HCT116 (cell line): ENCODE measurements around the gene AUTS2. TPM values are rescaled to one million over a fixed set of nuclear protein-coding genes. Genes with fewer than 3 reads are reported as not detected.

ENCODE experiments used
- ATAC-seq: fragments of 200-7000 bp; cut with Tn5 transposase; 2 replicates; pipeline ENCODE4 v1.9.1; 2020; ENCODE audit warnings: mild to moderate bottlenecking, moderate library complexity
- BruUV-seq: library from RNA; stranded (reverse); fragments of 400-500 nt; replicated peaks from 2 replicates; lab custom pipeline; 2021; lab: Mats Ljungman, UMichigan
- CTCF ChIA-PET: fragments of 300-600 bp; sonication (Branson Sonifier 250); formaldehyde crosslinking; loops from one replicate; lab custom pipeline; 2021; ENCODE audit warnings: antibody characterized with exemption; lab: Charles Lee
- POLR2A ChIA-PET: fragments of 300-600, 350-600 bp; sonication (Branson Sonifier 250); formaldehyde crosslinking; loops from one replicate; lab custom pipeline; 2021; ENCODE audit warnings: antibody characterized with exemption; lab: Charles Lee
- RAD21 ChIA-PET, 2 experiments: fragments of 300-600 bp; sonication (Branson Sonifier 250); formaldehyde crosslinking; loops; one replicate each; lab custom pipeline; 2023; ENCODE audit warnings: low total read pairs in 2 of 2; ENCODE audit not compliant: uncharacterized antibody in 2 of 2, unreplicated experiment in 2 of 2, low non-redundant PET in 1 of 2; lab: Charles Lee
- DNase-seq: peaks from one replicate; pipeline ENCODE4 v3.0.0-alpha.2; 2010; ENCODE audit warnings: low read depth, low spot score
- H2AFZ ChIP-seq: fragments of 200-600 bp; shearing (Covaris generic), sonication (generic); 2 replicates; pipeline ENCODE4 v1.6.1; 2017; ENCODE audit warnings: low read depth, mixed run types, mixed read lengths, antibody characterized with exemption, low read length; ENCODE audit not compliant: poor library complexity, severe bottlenecking
- H3K27ac ChIP-seq: 2 replicates; pipeline ENCODE4 v1.5.1; 2012; ENCODE audit warnings: low read depth, low read length
- H3K27me3 ChIP-seq: fragments of 200-600 bp; sonication (generic); 2 replicates; pipeline ENCODE4 v1.6.1; 2016; ENCODE audit warnings: mixed run types, low read length, mixed read lengths; ENCODE audit not compliant: insufficient read depth
- H3K36me3 ChIP-seq, 2 experiments: fragments of 200-500 bp in 1 of 2; fragments of 200-600 bp in 1 of 2; sonication (Bioruptor generic) in 1 of 2; sonication (generic) in 1 of 2; 2 replicates each; pipeline versions ENCODE4 v1.5.1 to v1.6.1; 2014 to 2016; ENCODE audit warnings: low read length in 2 of 2, inconsistent platforms in 1 of 2, mixed read lengths in 1 of 2, mixed run types in 1 of 2; ENCODE audit not compliant: insufficient read depth in 2 of 2, control insufficient read depth in 1 of 2
- H3K4me1 ChIP-seq, 2 experiments: fragments of 200-600 bp in 1 of 2; sonication (generic) in 1 of 2; 2 replicates each; pipeline versions ENCODE4 v1.5.1 to v1.6.1; 2012 to 2017; ENCODE audit warnings: low read length in 2 of 2, inconsistent platforms in 1 of 2, mild to moderate bottlenecking in 1 of 2, mixed read lengths in 1 of 2, mixed run types in 1 of 2, moderate library complexity in 1 of 2; ENCODE audit not compliant: insufficient read depth in 2 of 2, control insufficient read depth in 1 of 2
- H3K4me2 ChIP-seq: fragments of 200-600 bp; sonication (generic); 2 replicates; pipeline ENCODE4 v1.6.1; 2017; ENCODE audit warnings: mixed run types, low read length, mixed read lengths
- H3K4me3 ChIP-seq, 2 experiments: fragments of 200-600 bp in 1 of 2; sonication (generic) in 1 of 2; replicated peaks in 1 of 2; 2 replicates each; pipeline ENCODE4 v1.5.1; 2011 to 2016; ENCODE audit warnings: low read length in 2 of 2, control low read depth in 1 of 2, low read depth in 1 of 2, mild to moderate bottlenecking in 1 of 2, mixed read lengths in 1 of 2, mixed run types in 1 of 2
- H3K79me2 ChIP-seq: fragments of 200-600 bp; sonication (generic); 2 replicates; pipeline ENCODE4 v1.6.1; 2017; ENCODE audit warnings: mild to moderate bottlenecking, mixed run types, low read length, moderate library complexity, mixed read lengths; ENCODE audit not compliant: insufficient read depth
- H3K9ac ChIP-seq: fragments of 200-600 bp; sonication (generic); 2 replicates; pipeline ENCODE4 v1.6.1; 2016; ENCODE audit warnings: low read length, mixed read lengths
- H3K9me2 ChIP-seq: fragments of 200-600 bp; sonication (generic), shearing (Covaris generic); 2 replicates; pipeline ENCODE4 v1.6.1; 2017; ENCODE audit warnings: mixed run types, mild to moderate bottlenecking, moderate library complexity; ENCODE audit not compliant: insufficient read depth
- H3K9me3 ChIP-seq, 2 experiments: fragments of 200-500 bp in 1 of 2; fragments of 200-600 bp in 1 of 2; sonication (Bioruptor generic) in 1 of 2; sonication (generic) in 1 of 2; 2 replicates each; pipeline ENCODE4 v1.6.1; 2014 to 2017; ENCODE audit warnings: low read length in 2 of 2, mixed read lengths in 2 of 2, inconsistent platforms in 1 of 2, low read depth in 1 of 2, mild to moderate bottlenecking in 1 of 2, mixed run types in 1 of 2, moderate library complexity in 1 of 2; ENCODE audit not compliant: control insufficient read depth in 1 of 2, insufficient read depth in 1 of 2
- H4K20me1 ChIP-seq: fragments of 200-600 bp; sonication (generic), shearing (Covaris generic); 2 replicates; pipeline ENCODE4 v1.6.1; 2017; ENCODE audit warnings: mixed run types, mild to moderate bottlenecking, moderate library complexity; ENCODE audit not compliant: insufficient read depth
- CBX3 ChIP-seq: IDR thresholded peaks from 2 replicates; pipeline ENCODE4 v1.6.1; 2012; ENCODE audit warnings: low read depth
- CEBPB ChIP-seq: IDR thresholded peaks from 2 replicates; pipeline ENCODE4 v1.6.1; 2012; ENCODE audit warnings: low read depth
- EGR1 ChIP-seq: IDR thresholded peaks from 2 replicates; pipeline ENCODE4 v1.6.1; 2012; ENCODE audit warnings: low read depth
- ELF1 ChIP-seq: IDR thresholded peaks from 2 replicates; pipeline ENCODE4 v1.6.1; 2012; ENCODE audit warnings: low read depth, borderline replicate concordance
- EZH2 ChIP-seq: fragments of 200-600 bp; sonication (generic); IDR thresholded peaks from 2 replicates; pipeline ENCODE4 v1.6.1; 2017; ENCODE audit warnings: antibody characterized with exemption, mixed run types
- EZH2phosphoT487 ChIP-seq: fragments of 200-600 bp; IDR thresholded peaks from 2 replicates; pipeline ENCODE4 v1.6.1; 2018; ENCODE audit warnings: antibody characterized with exemption, borderline replicate concordance
- FOSL1 ChIP-seq: IDR thresholded peaks from 2 replicates; pipeline ENCODE4 v1.6.1; 2012; ENCODE audit warnings: low read depth
- JUND ChIP-seq: IDR thresholded peaks from 2 replicates; pipeline ENCODE4 v1.6.1; 2012
- POLR2A ChIP-seq: IDR thresholded peaks from 2 replicates; pipeline ENCODE4 v1.7.0; 2011; ENCODE audit warnings: borderline replicate concordance; ENCODE audit not compliant: insufficient read depth, insufficient read length; ENCODE audit errors: extremely low read depth
- POLR2AphosphoS5 ChIP-seq: IDR thresholded peaks from 2 replicates; pipeline ENCODE4 v1.6.1; 2011; ENCODE audit warnings: mild to moderate bottlenecking, low read depth, low read length, moderate library complexity
- RAD21 ChIP-seq: IDR thresholded peaks from 2 replicates; pipeline ENCODE4 v1.6.1; 2012; ENCODE audit warnings: low read depth, mild to moderate bottlenecking
- SRF ChIP-seq: IDR thresholded peaks from 2 replicates; pipeline ENCODE4 v1.6.1; 2012; ENCODE audit warnings: low read depth
- TCF7L2 ChIP-seq: IDR thresholded peaks from 2 replicates; pipeline ENCODE4 v1.7.0; 2011; ENCODE audit warnings: borderline replicate concordance, inconsistent platforms; ENCODE audit not compliant: insufficient read depth, insufficient read length; ENCODE audit errors: extremely low read depth
- ZFX ChIP-seq: fragments of 450-650 bp; IDR thresholded peaks from 2 replicates; pipeline ENCODE4 v1.6.1; 2017
- ZNF274 ChIP-seq: fragments of 200-500 bp; sonication (Bioruptor generic); IDR thresholded peaks from 2 replicates; pipeline ENCODE4 v1.6.1; 2014; ENCODE audit warnings: mild to moderate bottlenecking, low read depth, low read length, inconsistent platforms
- intact Hi-C: fragments of 100-400 bp; cut with micrococcal nuclease; formaldehyde crosslinking; loops from 2 replicates; pipeline ENCODE4 v1.10.0; 2022
- total RNA-seq: library from RNA; stranded (reverse); gene quantifications from one replicate; pipeline ENCODE4 v1.2.1, GENCODE V29; 2021; ENCODE audit not compliant: unreplicated experiment
- TF ChIP-seq, protein P1 (sequence below), 3 experiments: fragments of 200-600 bp in 1 of 3; sonication (generic) in 1 of 3; IDR thresholded peaks in 2 of 3; conservative IDR thresholded peaks in 1 of 3; 2 replicates each; pipeline ENCODE4 v1.5.1; 2012 to 2017; ENCODE audit warnings: low read depth in 2 of 3, low read length in 2 of 3, antibody characterized with exemption in 1 of 3, borderline replicate concordance in 1 of 3, control low read depth in 1 of 3, mild to moderate bottlenecking in 1 of 3, mixed read lengths in 1 of 3, mixed run types in 1 of 3, moderate library complexity in 1 of 3; ENCODE audit not compliant: insufficient read depth in 1 of 3
- TF ChIP-seq, protein P2 (sequence below): IDR thresholded peaks from 2 replicates; pipeline ENCODE4 v1.6.1; 2012
- TF ChIP-seq, protein P3 (sequence below): IDR thresholded peaks from 2 replicates; pipeline ENCODE4 v1.6.1; 2012; ENCODE audit warnings: low read depth
- TF ChIP-seq, protein P4 (sequence below): IDR thresholded peaks from 2 replicates; pipeline ENCODE4 v1.6.1; 2011; ENCODE audit warnings: mild to moderate bottlenecking, low read length, moderate library complexity; ENCODE audit not compliant: insufficient replicate concordance; ENCODE audit errors: extremely low read depth
- TF ChIP-seq, protein P5 (sequence below): IDR thresholded peaks from 2 replicates; pipeline ENCODE4 v1.6.1; 2012

The AUTS2 gene
- total RNA-seq, 1 experiment from 2014 or later, result 0.93 TPM

DNA sequence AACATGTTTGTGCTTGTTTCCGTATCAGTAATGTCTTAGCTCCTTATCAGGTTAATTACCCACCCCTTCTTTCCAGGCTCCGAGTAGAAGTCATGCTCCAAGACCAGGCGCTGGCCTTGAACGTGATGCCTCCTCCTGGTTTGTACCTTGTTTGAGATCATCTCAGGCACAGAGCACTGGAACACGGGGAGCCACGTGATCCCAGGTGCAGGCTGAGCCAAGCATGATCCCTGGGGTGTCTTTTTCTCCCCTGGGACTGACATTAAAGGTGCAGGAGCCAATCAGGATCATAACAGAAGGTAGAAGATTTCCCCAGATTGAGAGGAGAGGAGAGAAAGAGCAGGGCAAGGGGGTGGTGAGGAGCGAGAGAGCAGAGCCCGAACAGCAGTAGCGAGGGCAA, 907.6 kb downstream of the AUTS2 start:
- Histone ChIP-seq H3K4me3 (no peak overlapping the region), H3K27me3 (no peaks in the 10 kb centered on the region), H3K4me2 (no peak overlapping the region), H3K4me1 (no peaks in the 10 kb centered on the region), H3K9ac (no peak overlapping the region), H3K9me3 (peaks cover 5 to 19% of the 10 kb centered on the region in 2 experiments; a peak in 2 of 4 replicates), H3K36me3 (no peaks in the 10 kb centered on the region), H3K79me2 (no peaks in the 10 kb centered on the region), H2AFZ (no peak overlapping the region), H3K9me2 (no peaks in the 10 kb centered on the region), H4K20me1 (no peaks in the 10 kb centered on the region), H3K27ac (no peak overlapping the region)
- no peak for ATAC-seq
- TF ChIP-seq, protein P1, sequence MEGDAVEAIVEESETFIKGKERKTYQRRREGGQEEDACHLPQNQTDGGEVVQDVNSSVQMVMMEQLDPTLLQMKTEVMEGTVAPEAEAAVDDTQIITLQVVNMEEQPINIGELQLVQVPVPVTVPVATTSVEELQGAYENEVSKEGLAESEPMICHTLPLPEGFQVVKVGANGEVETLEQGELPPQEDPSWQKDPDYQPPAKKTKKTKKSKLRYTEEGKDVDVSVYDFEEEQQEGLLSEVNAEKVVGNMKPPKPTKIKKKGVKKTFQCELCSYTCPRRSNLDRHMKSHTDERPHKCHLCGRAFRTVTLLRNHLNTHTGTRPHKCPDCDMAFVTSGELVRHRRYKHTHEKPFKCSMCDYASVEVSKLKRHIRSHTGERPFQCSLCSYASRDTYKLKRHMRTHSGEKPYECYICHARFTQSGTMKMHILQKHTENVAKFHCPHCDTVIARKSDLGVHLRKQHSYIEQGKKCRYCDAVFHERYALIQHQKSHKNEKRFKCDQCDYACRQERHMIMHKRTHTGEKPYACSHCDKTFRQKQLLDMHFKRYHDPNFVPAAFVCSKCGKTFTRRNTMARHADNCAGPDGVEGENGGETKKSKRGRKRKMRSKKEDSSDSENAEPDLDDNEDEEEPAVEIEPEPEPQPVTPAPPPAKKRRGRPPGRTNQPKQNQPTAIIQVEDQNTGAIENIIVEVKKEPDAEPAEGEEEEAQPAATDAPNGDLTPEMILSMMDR (IDR thresholded peaks at IDR 0.05 in 2 of 3, conservative IDR thresholded peaks at IDR 0.05 in 1 of 3; ENCODE audit: borderline replicate concordance in 1 of 3, insufficient read depth in 1 of 3, low read depth in 2 of 3, low read length in 2 of 3), result no peak
- TF ChIP-seq FOSL1 (no peak), ZNF274 (no peak), ZFX (no peak), JUND (no peak), EZH2phosphoT487 (no peak), TCF7L2 (no peak), EZH2 (no peak), POLR2A (no peak), RAD21 (no peak), EGR1 (no peak), SRF (no peak), ELF1 (no peak), CEBPB (no peak), POLR2AphosphoS5 (no peak), CBX3 (no peak)
- TF ChIP-seq, protein P2, sequence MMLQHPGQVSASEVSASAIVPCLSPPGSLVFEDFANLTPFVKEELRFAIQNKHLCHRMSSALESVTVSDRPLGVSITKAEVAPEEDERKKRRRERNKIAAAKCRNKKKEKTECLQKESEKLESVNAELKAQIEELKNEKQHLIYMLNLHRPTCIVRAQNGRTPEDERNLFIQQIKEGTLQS, result no peak
- TF ChIP-seq, protein P3, sequence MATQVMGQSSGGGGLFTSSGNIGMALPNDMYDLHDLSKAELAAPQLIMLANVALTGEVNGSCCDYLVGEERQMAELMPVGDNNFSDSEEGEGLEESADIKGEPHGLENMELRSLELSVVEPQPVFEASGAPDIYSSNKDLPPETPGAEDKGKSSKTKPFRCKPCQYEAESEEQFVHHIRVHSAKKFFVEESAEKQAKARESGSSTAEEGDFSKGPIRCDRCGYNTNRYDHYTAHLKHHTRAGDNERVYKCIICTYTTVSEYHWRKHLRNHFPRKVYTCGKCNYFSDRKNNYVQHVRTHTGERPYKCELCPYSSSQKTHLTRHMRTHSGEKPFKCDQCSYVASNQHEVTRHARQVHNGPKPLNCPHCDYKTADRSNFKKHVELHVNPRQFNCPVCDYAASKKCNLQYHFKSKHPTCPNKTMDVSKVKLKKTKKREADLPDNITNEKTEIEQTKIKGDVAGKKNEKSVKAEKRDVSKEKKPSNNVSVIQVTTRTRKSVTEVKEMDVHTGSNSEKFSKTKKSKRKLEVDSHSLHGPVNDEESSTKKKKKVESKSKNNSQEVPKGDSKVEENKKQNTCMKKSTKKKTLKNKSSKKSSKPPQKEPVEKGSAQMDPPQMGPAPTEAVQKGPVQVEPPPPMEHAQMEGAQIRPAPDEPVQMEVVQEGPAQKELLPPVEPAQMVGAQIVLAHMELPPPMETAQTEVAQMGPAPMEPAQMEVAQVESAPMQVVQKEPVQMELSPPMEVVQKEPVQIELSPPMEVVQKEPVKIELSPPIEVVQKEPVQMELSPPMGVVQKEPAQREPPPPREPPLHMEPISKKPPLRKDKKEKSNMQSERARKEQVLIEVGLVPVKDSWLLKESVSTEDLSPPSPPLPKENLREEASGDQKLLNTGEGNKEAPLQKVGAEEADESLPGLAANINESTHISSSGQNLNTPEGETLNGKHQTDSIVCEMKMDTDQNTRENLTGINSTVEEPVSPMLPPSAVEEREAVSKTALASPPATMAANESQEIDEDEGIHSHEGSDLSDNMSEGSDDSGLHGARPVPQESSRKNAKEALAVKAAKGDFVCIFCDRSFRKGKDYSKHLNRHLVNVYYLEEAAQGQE, result no peak
- TF ChIP-seq, protein P4, sequence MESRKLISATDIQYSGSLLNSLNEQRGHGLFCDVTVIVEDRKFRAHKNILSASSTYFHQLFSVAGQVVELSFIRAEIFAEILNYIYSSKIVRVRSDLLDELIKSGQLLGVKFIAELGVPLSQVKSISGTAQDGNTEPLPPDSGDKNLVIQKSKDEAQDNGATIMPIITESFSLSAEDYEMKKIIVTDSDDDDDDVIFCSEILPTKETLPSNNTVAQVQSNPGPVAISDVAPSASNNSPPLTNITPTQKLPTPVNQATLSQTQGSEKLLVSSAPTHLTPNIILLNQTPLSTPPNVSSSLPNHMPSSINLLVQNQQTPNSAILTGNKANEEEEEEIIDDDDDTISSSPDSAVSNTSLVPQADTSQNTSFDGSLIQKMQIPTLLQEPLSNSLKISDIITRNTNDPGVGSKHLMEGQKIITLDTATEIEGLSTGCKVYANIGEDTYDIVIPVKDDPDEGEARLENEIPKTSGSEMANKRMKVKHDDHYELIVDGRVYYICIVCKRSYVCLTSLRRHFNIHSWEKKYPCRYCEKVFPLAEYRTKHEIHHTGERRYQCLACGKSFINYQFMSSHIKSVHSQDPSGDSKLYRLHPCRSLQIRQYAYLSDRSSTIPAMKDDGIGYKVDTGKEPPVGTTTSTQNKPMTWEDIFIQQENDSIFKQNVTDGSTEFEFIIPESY, result no peak
- TF ChIP-seq, protein P5, sequence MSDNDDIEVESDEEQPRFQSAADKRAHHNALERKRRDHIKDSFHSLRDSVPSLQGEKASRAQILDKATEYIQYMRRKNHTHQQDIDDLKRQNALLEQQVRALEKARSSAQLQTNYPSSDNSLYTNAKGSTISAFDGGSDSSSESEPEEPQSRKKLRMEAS, result no peak
- DNase-seq, result no peak
- ChIA-PET POLR2A (no interaction called here), CTCF (no interaction called here), RAD21 (no interaction called here)
- no TSS peak for BruUV-seq
- intact Hi-C loops, result no loop called here
